Measurements from ENCODE around the gene SUSD1.
A peak's percentile ranks its signal among the peaks of the same experiment; 100 is the strongest.
"Not testable (repeated sequence)": the region's sequence is repeated elsewhere in the genome, so short reads cannot be mapped to it uniquely, and the experiment has no call there.

SUSD1 gene

GRCh38 chr9:112128399-112128798, 46.7 kb downstream of the SUSD1 start:
- DNase-seq: not testable (repeated sequence)

- DNase-seq: no peak
These were observed 47.8 kb downstream of the SUSD1 start for GRCh38 chr9:112127281-112127680.

- no peak for DNase-seq
These were observed 49.1 kb downstream of the SUSD1 start for GRCh38 chr9:112125951-112126388.

GRCh38 chr9:112124156-112124555, 50.9 kb downstream of the SUSD1 start:
- DNase-seq: no peak

GRCh38 chr9:112121633-112122032, 53.5 kb downstream of the SUSD1 start:
- no peak for DNase-seq

- no peak for DNase-seq
These were observed 54.6 kb downstream of the SUSD1 start for GRCh38 chr9:112120439-112120925.

- no peak for DNase-seq
These were observed 55.1 kb downstream of the SUSD1 start for GRCh38 chr9:112120030-112120341.

GRCh38 chr9:112119225-112120029, 55.7 kb downstream of the SUSD1 start:
- no peak for DNase-seq

GRCh38 chr9:112118009-112118408, 57.1 kb downstream of the SUSD1 start:
- DNase-seq: no peak

GRCh38 chr9:112115970-112116753, 58.9 kb downstream of the SUSD1 start:
- no peak for DNase-seq

- no peak for DNase-seq
These were observed 60.0 kb downstream of the SUSD1 start for GRCh38 chr9:112115109-112115508.

GRCh38 chr9:112112941-112113681, 62.0 kb downstream of the SUSD1 start:
- DNase-seq: no peak

- DNase-seq: no peak
These were observed 62.6 kb downstream of the SUSD1 start for GRCh38 chr9:112112519-112112918.

GRCh38 chr9:112111461-112111860, 63.6 kb downstream of the SUSD1 start:
- no peak for DNase-seq

GRCh38 chr9:112110777-112111113, 64.4 kb downstream of the SUSD1 start:
- no peak for DNase-seq

- no peak for DNase-seq
These were observed 64.9 kb downstream of the SUSD1 start for GRCh38 chr9:112110094-112110776.

- no peak for DNase-seq
These were observed 70.2 kb downstream of the SUSD1 start for GRCh38 chr9:112104901-112105300.

- no peak for DNase-seq
These were observed 70.7 kb downstream of the SUSD1 start for GRCh38 chr9:112104401-112104800.

- no peak for DNase-seq
These were observed 71.7 kb downstream of the SUSD1 start for GRCh38 chr9:112103405-112103804.

- DNase-seq: peak; percentile 62
These were observed 77.1 kb downstream of the SUSD1 start for GRCh38 chr9:112097712-112098688.

GRCh38 chr9:112094948-112095681, 80.0 kb downstream of the SUSD1 start:
- DNase-seq: no peak

Measured in right forelimb (tissue), 1 donor.